ENCODE measurements around the gene TDRD12.

- no peak for TF ChIP-seq POLR2A (IDR thresholded peaks at IDR 0.05)
- TF ChIP-seq CTCF (IDR thresholded peaks at IDR 0.05) = no peak
These were observed 90.9 kb downstream of the TDRD12 start for GRCh38 chr19:32810452-32810851.
